ENCODE results near the gene OTX1. TPM values are rescaled to one million over a fixed set of nuclear protein-coding genes. Genes with fewer than 3 reads are reported as not detected.

Gene OTX1
- total and polyA plus RNA-seq, 4 donors = 0.59 TPM; not detected in 3

GRCh38 chr2:63096491-63096890, 45.9 kb downstream of the OTX1 start (continued):
- TF ChIP-seq RXRA (IDR thresholded peaks at IDR 0.05) (no peak), SP1 (IDR thresholded peaks at IDR 0.05) (no peak), EGR1 (IDR thresholded peaks at IDR 0.05; ENCODE audit: low read depth in 2 of 2) (no peak), TAF1 (conservative IDR thresholded peaks at IDR 0.05) (no peak), HNF4G (IDR thresholded peaks at IDR 0.05) (no peak), FOXA1 (IDR thresholded peaks at IDR 0.05) (no peak), YY1 (IDR thresholded peaks at IDR 0.05) (no peak), GABPA (IDR thresholded peaks at IDR 0.05 in 1 of 2, conservative IDR thresholded peaks at IDR 0.05 in 1 of 2) (no peak), MAX (IDR thresholded peaks at IDR 0.05) (no peak)

DNA sequence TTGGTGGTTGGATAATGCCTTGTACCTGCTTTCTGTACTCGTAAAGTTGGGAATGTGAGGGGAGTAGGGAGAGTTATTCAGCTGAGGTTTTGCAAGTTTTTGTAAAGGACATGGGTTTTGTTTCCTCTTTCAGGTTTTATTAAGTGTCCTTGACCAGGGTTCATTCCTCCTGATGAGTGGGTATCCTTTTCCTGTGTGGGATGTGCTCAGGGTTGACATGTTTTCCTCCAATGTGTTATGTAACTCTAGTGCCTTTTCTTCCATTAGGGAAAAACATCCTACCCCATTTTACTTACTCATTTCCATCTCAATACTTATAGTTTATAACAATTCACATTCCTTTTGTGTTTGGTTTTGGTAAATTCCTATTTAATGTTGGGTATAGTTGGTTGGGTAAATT, 48.4 kb downstream of the OTX1 start:
- Histone ChIP-seq H3K9me3 (ENCODE audit: control insufficient read depth in 4 of 4, low read length in 3 of 4) (peaks cover 0 to 4% (median 3%) of the 10 kb centered on the region in 4 donors), H3K27me3 (ENCODE audit: control insufficient read depth in 4 of 4, insufficient read depth in 4 of 4, low read length in 3 of 4) (no peaks in the 10 kb centered on the region), H3K4me1 (ENCODE audit: control insufficient read depth in 4 of 4, insufficient read depth in 4 of 4, low read length in 3 of 4) (no peaks in the 10 kb centered on the region), H3K36me3 (ENCODE audit: control insufficient read depth in 4 of 4, insufficient read depth in 3 of 4, low read depth in 1 of 4, low read length in 3 of 4) (no peaks in the 10 kb centered on the region), H3K27ac (ENCODE audit: low read depth in 1 of 2, low read length in 2 of 2) (no peak overlapping the region), H3K9ac (ENCODE audit: low read depth in 1 of 2, low read length in 2 of 2) (no peak overlapping the region), H3K4me3 (ENCODE audit: low read depth in 1 of 3, low read length in 3 of 3) (no peak overlapping the region)
- DNase-seq (ENCODE audit: low spot score) = no peak
- WGBS = 85% methylated on average over 1 of the region's 1 CpG
- TF ChIP-seq HNF4A (conservative IDR thresholded peaks at IDR 0.05) (no peak), FOXA1 (IDR thresholded peaks at IDR 0.05) (no peak), YY1 (IDR thresholded peaks at IDR 0.05) (no peak)
- TF ChIP-seq, protein P1, sequence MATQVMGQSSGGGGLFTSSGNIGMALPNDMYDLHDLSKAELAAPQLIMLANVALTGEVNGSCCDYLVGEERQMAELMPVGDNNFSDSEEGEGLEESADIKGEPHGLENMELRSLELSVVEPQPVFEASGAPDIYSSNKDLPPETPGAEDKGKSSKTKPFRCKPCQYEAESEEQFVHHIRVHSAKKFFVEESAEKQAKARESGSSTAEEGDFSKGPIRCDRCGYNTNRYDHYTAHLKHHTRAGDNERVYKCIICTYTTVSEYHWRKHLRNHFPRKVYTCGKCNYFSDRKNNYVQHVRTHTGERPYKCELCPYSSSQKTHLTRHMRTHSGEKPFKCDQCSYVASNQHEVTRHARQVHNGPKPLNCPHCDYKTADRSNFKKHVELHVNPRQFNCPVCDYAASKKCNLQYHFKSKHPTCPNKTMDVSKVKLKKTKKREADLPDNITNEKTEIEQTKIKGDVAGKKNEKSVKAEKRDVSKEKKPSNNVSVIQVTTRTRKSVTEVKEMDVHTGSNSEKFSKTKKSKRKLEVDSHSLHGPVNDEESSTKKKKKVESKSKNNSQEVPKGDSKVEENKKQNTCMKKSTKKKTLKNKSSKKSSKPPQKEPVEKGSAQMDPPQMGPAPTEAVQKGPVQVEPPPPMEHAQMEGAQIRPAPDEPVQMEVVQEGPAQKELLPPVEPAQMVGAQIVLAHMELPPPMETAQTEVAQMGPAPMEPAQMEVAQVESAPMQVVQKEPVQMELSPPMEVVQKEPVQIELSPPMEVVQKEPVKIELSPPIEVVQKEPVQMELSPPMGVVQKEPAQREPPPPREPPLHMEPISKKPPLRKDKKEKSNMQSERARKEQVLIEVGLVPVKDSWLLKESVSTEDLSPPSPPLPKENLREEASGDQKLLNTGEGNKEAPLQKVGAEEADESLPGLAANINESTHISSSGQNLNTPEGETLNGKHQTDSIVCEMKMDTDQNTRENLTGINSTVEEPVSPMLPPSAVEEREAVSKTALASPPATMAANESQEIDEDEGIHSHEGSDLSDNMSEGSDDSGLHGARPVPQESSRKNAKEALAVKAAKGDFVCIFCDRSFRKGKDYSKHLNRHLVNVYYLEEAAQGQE (IDR thresholded peaks at IDR 0.05) = no peak
- TF ChIP-seq, protein P2, sequence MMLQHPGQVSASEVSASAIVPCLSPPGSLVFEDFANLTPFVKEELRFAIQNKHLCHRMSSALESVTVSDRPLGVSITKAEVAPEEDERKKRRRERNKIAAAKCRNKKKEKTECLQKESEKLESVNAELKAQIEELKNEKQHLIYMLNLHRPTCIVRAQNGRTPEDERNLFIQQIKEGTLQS (IDR thresholded peaks at IDR 0.05) = no peak

DNA sequence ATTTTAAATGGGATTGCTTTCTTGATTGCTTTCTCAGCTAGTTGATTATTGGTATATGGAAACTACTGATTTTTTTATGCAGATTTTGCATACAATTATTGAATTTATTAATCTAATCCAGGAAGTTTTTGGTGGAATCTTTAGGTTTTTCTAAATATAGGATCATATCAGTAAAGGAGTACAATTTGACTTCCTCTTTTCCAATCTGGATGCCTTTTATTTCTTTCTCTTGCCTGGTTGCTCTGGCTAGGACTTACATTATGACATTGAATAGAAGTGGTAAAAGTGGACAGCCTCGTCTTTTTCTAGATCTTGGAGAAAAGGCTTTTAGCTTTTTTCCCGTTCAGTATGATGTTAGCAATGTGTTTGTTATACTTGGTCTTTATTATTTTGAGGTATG, 51.3 kb downstream of the OTX1 start:
- H3K4me3 ChIP-seq (ENCODE audit: low read depth in 1 of 3, low read length in 3 of 3) = no peak overlapping the region
- no peaks in the 10 kb centered on the region for H3K4me1 ChIP-seq (ENCODE audit: control insufficient read depth in 4 of 4, insufficient read depth in 4 of 4, low read length in 3 of 4)
- no peaks in the 10 kb centered on the region for H3K36me3 ChIP-seq (ENCODE audit: control insufficient read depth in 4 of 4, insufficient read depth in 3 of 4, low read depth in 1 of 4, low read length in 3 of 4)
- peaks cover 0 to 4% (median 0%) of the 10 kb centered on the region in 4 donors for H3K27me3 ChIP-seq (ENCODE audit: control insufficient read depth in 4 of 4, insufficient read depth in 4 of 4, low read length in 3 of 4)
- H3K9me3 ChIP-seq (ENCODE audit: control insufficient read depth in 4 of 4, low read length in 3 of 4) = peaks cover 5 to 17% (median 12%) of the 10 kb centered on the region in 4 donors
- H3K27ac ChIP-seq (ENCODE audit: low read depth in 1 of 2, low read length in 2 of 2) = no peak overlapping the region
- H3K9ac ChIP-seq (ENCODE audit: low read depth in 1 of 2, low read length in 2 of 2) = no peak overlapping the region
- 74% methylated on average over 2 of the region's 2 CpGs for WGBS
- no peak for DNase-seq (ENCODE audit: low spot score)
- TF ChIP-seq ZBTB33 (IDR thresholded peaks at IDR 0.05) = no peak
- TF ChIP-seq RAD21 (IDR thresholded peaks at IDR 0.05) = no peak
- no peak for TF ChIP-seq HNF4A (conservative IDR thresholded peaks at IDR 0.05)
- TF ChIP-seq RXRA (IDR thresholded peaks at IDR 0.05) = no peak
- TF ChIP-seq NR2F2 (IDR thresholded peaks at IDR 0.05) = no peak
- TF ChIP-seq MAX (IDR thresholded peaks at IDR 0.05) = no peak
- TF ChIP-seq, protein P1 (IDR thresholded peaks at IDR 0.05) = no peak
- no peak for TF ChIP-seq YY1 (IDR thresholded peaks at IDR 0.05)
- TF ChIP-seq FOXA2 (IDR thresholded peaks at IDR 0.05) = no peak
- no peak for TF ChIP-seq GABPA (IDR thresholded peaks at IDR 0.05 in 1 of 2, conservative IDR thresholded peaks at IDR 0.05 in 1 of 2)
- TF ChIP-seq TAF1 (conservative IDR thresholded peaks at IDR 0.05) = no peak
- TF ChIP-seq SP1 (IDR thresholded peaks at IDR 0.05) = no peak
- TF ChIP-seq HNF4G (IDR thresholded peaks at IDR 0.05) = no peak
- TF ChIP-seq JUND (IDR thresholded peaks at IDR 0.05) = no peak
- TF ChIP-seq, protein P2 (IDR thresholded peaks at IDR 0.05) = no peak
- TF ChIP-seq EGR1 (IDR thresholded peaks at IDR 0.05; ENCODE audit: low read depth in 2 of 2) = no peak
- TF ChIP-seq FOXA1 (IDR thresholded peaks at IDR 0.05) = no peak
